ENCODE data around the gene SEPTIN12. TPM values are rescaled to one million over a fixed set of nuclear protein-coding genes. Genes with fewer than 3 reads are reported as not detected.

Gene SEPTIN12
- total and polyA plus RNA-seq, 2 of the 4 experiments (the other 2 are of a cell fraction) = not detected

DNA sequence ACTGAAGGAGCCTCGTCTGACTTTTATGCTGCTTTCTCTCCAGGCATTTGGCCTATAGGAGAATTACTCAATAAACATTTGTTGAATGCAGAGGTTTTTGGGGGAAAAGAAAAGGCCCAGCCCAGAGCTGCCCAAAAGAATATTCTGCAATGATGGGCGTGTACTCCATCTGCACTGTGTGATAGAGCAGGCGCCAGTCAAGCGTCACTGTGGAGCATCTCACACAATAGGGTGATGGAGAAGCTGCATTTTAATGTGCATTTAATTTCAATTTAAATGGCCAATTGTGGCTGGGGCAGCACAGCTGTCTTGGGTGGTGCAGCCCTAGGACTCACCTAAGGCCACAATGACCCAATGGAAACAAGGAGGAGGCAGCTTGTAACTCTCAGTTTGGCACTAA, 38.4 kb upstream of the SEPTIN12 start:
- Histone ChIP-seq H4K20me1 (ENCODE audit: insufficient read depth, low read length) (peaks cover 18% of the 10 kb centered on the region; the same call in 1 of the 2 replicates), H3K27ac (ENCODE audit: insufficient read depth, low read length) (no peak overlapping the region), H3K9me3 (ENCODE audit: control insufficient read depth, insufficient read depth, low read length) (no peaks in the 10 kb centered on the region), H2BK120ac (ENCODE audit: low read depth, low read length) (no peak overlapping the region), H3K4ac (ENCODE audit: low read depth, low read length) (no peak overlapping the region), H2BK20ac (ENCODE audit: low read depth, low read length) (no peak overlapping the region), H3K4me3 (ENCODE audit: insufficient read depth, low read depth, low read length) (no peak overlapping the region), H2AK9ac (replicated peaks; ENCODE audit: low read depth, low read length, poor library complexity) (no peak overlapping the region), H4K5ac (ENCODE audit: low read depth, low read length) (no peak overlapping the region), H3K4me2 (ENCODE audit: low read depth, low read length) (no peak overlapping the region), H3K23ac (ENCODE audit: low read depth, low read length) (no peak overlapping the region), H3K36me3 (ENCODE audit: control insufficient read depth, insufficient read depth, low read length) (peaks cover 71% of the 10 kb centered on the region), H3K9ac (ENCODE audit: low read depth, low read length) (no peak overlapping the region), H3K4me1 (ENCODE audit: control insufficient read depth, insufficient read depth, low read length) (no peaks in the 10 kb centered on the region), H3K79me1 (ENCODE audit: low read depth in 1 of 2, low read length in 2 of 2) (peaks cover 20 to 27% of the 10 kb centered on the region in 2 experiments), H2AFZ (replicated peaks; ENCODE audit: low read length, poor library complexity) (no peak overlapping the region), H2BK15ac (ENCODE audit: low read depth, low read length) (no peak overlapping the region), H4K91ac (ENCODE audit: insufficient read depth, low read depth, low read length) (no peak overlapping the region), H2BK5ac (ENCODE audit: low read depth, low read length, poor library complexity, severe bottlenecking) (no peak overlapping the region), H3K14ac (replicated peaks; ENCODE audit: low read depth, low read length) (no peak overlapping the region), H4K8ac (ENCODE audit: low read depth in 2 of 2, low read length in 2 of 2) (no peak overlapping the region), H3K9me1 (ENCODE audit: insufficient read depth, low read length) (no peaks in the 10 kb centered on the region), H3K56ac (ENCODE audit: extremely low read depth, insufficient read depth, low read length) (no peak overlapping the region), H3K27me3 (ENCODE audit: control insufficient read depth, insufficient read depth, low read length) (no peaks in the 10 kb centered on the region), H2AK5ac (ENCODE audit: low read depth, low read length) (no peak overlapping the region), H3K18ac (ENCODE audit: low read depth, low read length) (no peak overlapping the region)
- POLR2A ChIA-PET (ENCODE audit: unreplicated experiment) = no interaction called here
- DNase-seq = no peak
- dilution Hi-C loops (cut with HindIII; ENCODE audit: low sequenced_read_pairs, unreplicated experiment) = no loop called here
- CTCF ChIA-PET = no interaction called here
- in situ Hi-C loops (cut with MboI; ENCODE audit: low sequenced_read_pairs) = no loop called here
- intact Hi-C loops (cut with micrococcal nuclease) = no loop called here
- BruUV-seq (replicated peaks) = no TSS peak
- WGBS, 2 experiments (ENCODE audit: extremely low coverage in 2 of 2, insufficient read length in 1 of 2) = 100% methylated on average over 3 of the region's 4 CpGs; no CpG with 5 or more reads in 1 of the 2 experiments
- no peak for TF ChIP-seq ELK1 (IDR thresholded peaks at IDR 0.05; ENCODE audit: borderline replicate concordance, low read depth, low read length)
- TF ChIP-seq USF2 (IDR thresholded peaks at IDR 0.05; ENCODE audit: low read depth, low read length) = no peak
- no peak for TF ChIP-seq RAD21 (IDR thresholded peaks at IDR 0.05; ENCODE audit: low read length)
- no peak for TF ChIP-seq NFE2L2 (IDR thresholded peaks at IDR 0.05; ENCODE audit: low read depth, low read length)
- no peak for TF ChIP-seq RFX5 (IDR thresholded peaks at IDR 0.05; ENCODE audit: low read depth, low read length)
- TF ChIP-seq CEBPB (IDR thresholded peaks at IDR 0.05; ENCODE audit: low read depth, low read length) = no peak
- no peak for TF ChIP-seq RCOR1 (IDR thresholded peaks at IDR 0.05; ENCODE audit: insufficient replicate concordance, low read length)
- ATAC-seq (ENCODE audit: low read depth) = no peak

Data from IMR-90 (cell line).